ENCODE data around the gene CDH16. TPM values are rescaled to one million over a fixed set of nuclear protein-coding genes. Genes with fewer than 3 reads are reported as not detected.
A peak's percentile ranks its signal among the peaks of the same experiment; 100 is the strongest.

Gene CDH16
- total RNA-seq, 1 donor from 2014 or later = not detected

GRCh38 chr16:66924527-66925321 lies 6.0 kb upstream of the CDH16 start:
- no peaks in the 10 kb centered on the region for H3K9me3 ChIP-seq (replicated peaks)
- peak; percentile 56 for DNase-seq
- peak; percentile 54 for TF ChIP-seq CTCF (IDR thresholded peaks at IDR 0.05; ENCODE audit: borderline replicate concordance)
- H3K27ac ChIP-seq (replicated peaks) = peak overlapping the region; percentile 96
- intact Hi-C loops (cut with micrococcal nuclease) = no loop called here
- peaks cover 97% of the 10 kb centered on the region for H3K4me1 ChIP-seq
- peak overlapping the region; percentile 80 for H3K4me3 ChIP-seq
- peaks cover 36% of the 10 kb centered on the region for H3K27me3 ChIP-seq (ENCODE audit: low read depth)
- peaks cover 22% of the 10 kb centered on the region for H3K36me3 ChIP-seq

- H3K27me3 ChIP-seq (ENCODE audit: low read depth) = peaks cover 38% of the 10 kb centered on the region
- peaks cover 22% of the 10 kb centered on the region for H3K36me3 ChIP-seq
- peak overlapping the region; percentile 80 for H3K4me3 ChIP-seq
- H3K4me1 ChIP-seq = peaks cover 97% of the 10 kb centered on the region
- DNase-seq = no peak
- no peaks in the 10 kb centered on the region for H3K9me3 ChIP-seq (replicated peaks)
- intact Hi-C loops (cut with micrococcal nuclease) = no loop called here
- peak overlapping the region; percentile 96 for H3K27ac ChIP-seq (replicated peaks)
- TF ChIP-seq CTCF (IDR thresholded peaks at IDR 0.05; ENCODE audit: borderline replicate concordance) = no peak
Measured at GRCh38 chr16:66923866-66924265, 5.2 kb upstream of the CDH16 start.

- intact Hi-C loops (cut with micrococcal nuclease) = no loop called here
- DNase-seq = peak; percentile 71
- H3K9me3 ChIP-seq (replicated peaks) = no peaks in the 10 kb centered on the region
- peak overlapping the region; percentile 96 for H3K27ac ChIP-seq (replicated peaks)
- peak overlapping the region; percentile 80 for H3K4me3 ChIP-seq
- H3K36me3 ChIP-seq = peaks cover 22% of the 10 kb centered on the region
- peaks cover 93% of the 10 kb centered on the region for H3K4me1 ChIP-seq
- no peak for TF ChIP-seq CTCF (IDR thresholded peaks at IDR 0.05; ENCODE audit: borderline replicate concordance)
- peaks cover 38% of the 10 kb centered on the region for H3K27me3 ChIP-seq (ENCODE audit: low read depth)
Measured at GRCh38 chr16:66923247-66923731, 4.6 kb upstream of the CDH16 start.

GRCh38 chr16:66921729-66922450 lies 3.2 kb upstream of the CDH16 start:
- intact Hi-C loops (cut with micrococcal nuclease) = no loop called here
- Histone ChIP-seq H3K4me3 (peak overlapping the region; percentile 80), H3K36me3 (peaks cover 22% of the 10 kb centered on the region), H3K27ac (replicated peaks) (peak overlapping the region; percentile 96), H3K9me3 (replicated peaks) (no peaks in the 10 kb centered on the region), H3K27me3 (ENCODE audit: low read depth) (peaks cover 38% of the 10 kb centered on the region), H3K4me1 (peaks cover 80% of the 10 kb centered on the region)
- no peak for TF ChIP-seq CTCF (IDR thresholded peaks at IDR 0.05; ENCODE audit: borderline replicate concordance)
- DNase-seq = no peak

DNA sequence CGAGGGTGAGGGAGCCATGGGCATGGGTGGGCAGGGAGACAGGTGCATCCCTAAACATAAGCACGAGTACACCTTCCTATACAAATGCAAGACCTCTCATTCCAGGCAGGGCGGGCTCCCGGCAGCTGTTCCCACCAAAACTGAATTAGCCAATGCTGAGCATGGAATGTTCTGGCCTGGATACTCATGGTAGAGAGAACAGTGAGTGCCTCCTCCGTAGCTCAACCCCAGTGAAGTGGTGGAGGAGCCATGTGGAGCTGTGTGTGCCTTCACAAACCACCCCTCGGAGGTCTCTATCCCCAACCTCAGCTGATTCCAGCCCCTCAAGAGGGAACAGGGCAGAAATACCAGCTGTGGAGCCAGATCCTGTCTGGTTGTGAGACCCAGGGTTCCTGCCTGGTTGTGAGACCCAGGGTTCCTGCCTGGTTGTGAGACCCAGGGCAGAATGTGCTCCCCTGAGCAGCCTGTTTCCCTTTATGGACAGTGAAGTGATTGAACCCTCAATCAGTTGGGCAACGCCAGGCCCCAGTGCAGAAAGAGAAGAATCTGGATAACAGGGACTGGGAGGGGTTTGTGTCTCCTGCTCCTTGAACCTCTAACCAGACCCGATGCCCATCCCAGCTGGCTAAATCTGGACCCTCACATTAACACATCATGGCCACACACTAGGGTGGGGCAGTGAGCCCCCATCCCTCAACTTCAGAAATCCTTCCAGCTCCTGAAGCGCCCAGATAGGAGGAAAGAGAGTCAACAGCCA lies 2.4 kb upstream of the CDH16 start:
- no peak for TF ChIP-seq CTCF (IDR thresholded peaks at IDR 0.05; ENCODE audit: borderline replicate concordance)
- Histone ChIP-seq H3K4me1 (peaks cover 72% of the 10 kb centered on the region), H3K27me3 (ENCODE audit: low read depth) (peaks cover 38% of the 10 kb centered on the region), H3K36me3 (peaks cover 22% of the 10 kb centered on the region), H3K27ac (replicated peaks) (peak overlapping the region; percentile 96), H3K9me3 (replicated peaks) (no peaks in the 10 kb centered on the region), H3K4me3 (peak overlapping the region; percentile 80)
- no peak for DNase-seq
- intact Hi-C loops (cut with micrococcal nuclease) = no loop called here
